Uterine smooth muscle cell (primary cell): ENCODE data around the gene HHEX. TPM values are rescaled to one million over a fixed set of nuclear protein-coding genes. Genes with fewer than 3 reads are reported as not detected.

ENCODE experiments used
- total RNA-seq: library from RNA; depleted of rRNA; stranded (reverse); fragments of >200 nt; gene quantifications from 2 replicates; pipeline ENCODE4 v1.2.3, GENCODE V29; 2014

The HHEX gene
- total RNA-seq, result 0.62 and 0.66 TPM in 2 replicates

DNA sequence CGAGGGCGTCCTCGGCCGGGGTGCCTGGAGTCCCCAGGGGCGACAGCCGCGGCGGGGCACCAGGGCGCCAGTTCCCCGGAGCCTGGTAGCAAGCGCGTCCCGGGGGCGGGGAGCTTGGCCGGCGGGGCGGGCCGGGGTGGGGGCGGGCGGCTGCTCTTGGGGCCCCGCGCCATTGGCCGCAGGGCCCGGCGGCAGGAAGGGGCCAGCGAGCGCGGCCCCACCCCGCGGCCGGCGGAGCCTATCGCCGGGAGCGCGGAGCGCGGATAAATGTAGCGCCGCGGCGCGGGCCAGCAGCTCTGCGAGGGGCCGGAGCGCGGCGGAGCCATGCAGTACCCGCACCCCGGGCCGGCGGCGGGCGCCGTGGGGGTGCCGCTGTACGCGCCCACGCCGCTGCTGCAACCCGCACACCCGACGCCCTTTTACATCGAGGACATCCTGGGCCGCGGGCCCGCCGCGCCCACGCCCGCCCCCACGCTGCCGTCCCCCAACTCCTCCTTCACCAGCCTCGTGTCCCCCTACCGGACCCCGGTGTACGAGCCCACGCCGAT is at the start of gene HHEX:
Gene HHEX (plus strand): TSS at position 293 of the 548 bp plus-strand sequence. CDS start 32 bp downstream, at position 325.

Other genes starting within 250 kb of the HHEX start
- 18.7 and 21.2 TPM in 2 replicates for gene IDE, start 115.9 kb upstream of the HHEX start, total RNA-seq
- 15.1 and 59.2 TPM in 2 replicates for gene KIF11, start 96.8 kb upstream of the HHEX start, total RNA-seq
- gene EXOC6, start 158.6 kb downstream of the HHEX start, total RNA-seq, result 10.1 and 20.7 TPM in 2 replicates